ENCODE results near the gene DNER. TPM values are rescaled to one million over a fixed set of nuclear protein-coding genes. Genes with fewer than 3 reads are reported as not detected.

Gene DNER
- total and polyA plus RNA-seq, 8 donors = 0.06 to 2.4 (median 1.9) TPM

DNA sequence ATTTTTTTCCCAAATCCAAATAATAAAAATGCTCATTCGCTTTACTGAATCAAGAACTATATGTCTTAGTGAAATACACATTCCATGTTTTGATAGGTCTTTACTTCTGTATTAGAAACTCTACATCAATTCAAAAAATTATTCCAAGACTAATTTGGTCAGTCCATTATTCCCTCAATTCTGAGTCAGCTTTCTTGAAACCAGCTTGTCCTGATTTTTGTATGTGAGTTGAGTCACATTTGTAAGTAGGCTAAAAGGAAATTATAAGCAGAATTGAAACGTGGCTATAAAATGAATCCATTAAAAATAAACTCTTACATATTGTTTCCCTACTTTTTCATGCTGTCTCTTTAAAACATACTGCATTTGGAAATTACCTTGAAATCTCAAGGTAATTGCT, 113.0 kb downstream of the DNER start:
- H3K9me3 ChIP-seq = no peaks in the 10 kb centered on the region
- no peaks in the 10 kb centered on the region for H3K4me1 ChIP-seq
- TF ChIP-seq, protein P1, sequence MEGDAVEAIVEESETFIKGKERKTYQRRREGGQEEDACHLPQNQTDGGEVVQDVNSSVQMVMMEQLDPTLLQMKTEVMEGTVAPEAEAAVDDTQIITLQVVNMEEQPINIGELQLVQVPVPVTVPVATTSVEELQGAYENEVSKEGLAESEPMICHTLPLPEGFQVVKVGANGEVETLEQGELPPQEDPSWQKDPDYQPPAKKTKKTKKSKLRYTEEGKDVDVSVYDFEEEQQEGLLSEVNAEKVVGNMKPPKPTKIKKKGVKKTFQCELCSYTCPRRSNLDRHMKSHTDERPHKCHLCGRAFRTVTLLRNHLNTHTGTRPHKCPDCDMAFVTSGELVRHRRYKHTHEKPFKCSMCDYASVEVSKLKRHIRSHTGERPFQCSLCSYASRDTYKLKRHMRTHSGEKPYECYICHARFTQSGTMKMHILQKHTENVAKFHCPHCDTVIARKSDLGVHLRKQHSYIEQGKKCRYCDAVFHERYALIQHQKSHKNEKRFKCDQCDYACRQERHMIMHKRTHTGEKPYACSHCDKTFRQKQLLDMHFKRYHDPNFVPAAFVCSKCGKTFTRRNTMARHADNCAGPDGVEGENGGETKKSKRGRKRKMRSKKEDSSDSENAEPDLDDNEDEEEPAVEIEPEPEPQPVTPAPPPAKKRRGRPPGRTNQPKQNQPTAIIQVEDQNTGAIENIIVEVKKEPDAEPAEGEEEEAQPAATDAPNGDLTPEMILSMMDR (IDR thresholded peaks at IDR 0.05) = no peak
- no peaks in the 10 kb centered on the region for H3K27me3 ChIP-seq
- ATAC-seq = no peak
- intact Hi-C loops (cut with DNase I) = no loop called here
- no peak overlapping the region for H3K4me3 ChIP-seq
- H3K27ac ChIP-seq = no peak overlapping the region
- DNase-seq = no peak
- no peaks in the 10 kb centered on the region for H3K36me3 ChIP-seq

DNA sequence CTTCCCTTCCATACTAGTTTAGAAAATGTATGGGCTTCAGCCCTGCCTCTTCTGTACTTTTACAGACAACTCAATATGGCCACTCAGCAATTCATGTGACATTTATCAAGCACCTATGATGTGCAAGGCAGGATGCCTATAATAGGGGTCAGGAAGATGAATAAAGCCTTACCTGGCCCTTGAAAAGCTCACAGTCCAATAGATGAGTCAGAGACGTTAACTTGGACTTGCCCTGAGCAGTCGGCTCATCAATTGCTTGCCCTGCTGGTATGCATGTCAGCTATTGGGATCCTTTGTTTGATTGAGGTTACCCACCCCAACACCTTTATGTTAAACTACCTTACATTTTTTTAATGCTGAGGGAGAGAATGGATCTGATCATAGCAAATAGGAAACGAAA, 116.1 kb downstream of the DNER start:
- DNase-seq (no peak), ATAC-seq (no peak)
- Histone ChIP-seq H3K27me3 (no peaks in the 10 kb centered on the region), H3K4me1 (no peaks in the 10 kb centered on the region), H3K9me3 (no peaks in the 10 kb centered on the region), H3K36me3 (no peaks in the 10 kb centered on the region), H3K4me3 (no peak overlapping the region), H3K27ac (no peak overlapping the region)
- TF ChIP-seq, protein P1 (IDR thresholded peaks at IDR 0.05) = no peak
- intact Hi-C loops (cut with DNase I) = no loop called here

DNA sequence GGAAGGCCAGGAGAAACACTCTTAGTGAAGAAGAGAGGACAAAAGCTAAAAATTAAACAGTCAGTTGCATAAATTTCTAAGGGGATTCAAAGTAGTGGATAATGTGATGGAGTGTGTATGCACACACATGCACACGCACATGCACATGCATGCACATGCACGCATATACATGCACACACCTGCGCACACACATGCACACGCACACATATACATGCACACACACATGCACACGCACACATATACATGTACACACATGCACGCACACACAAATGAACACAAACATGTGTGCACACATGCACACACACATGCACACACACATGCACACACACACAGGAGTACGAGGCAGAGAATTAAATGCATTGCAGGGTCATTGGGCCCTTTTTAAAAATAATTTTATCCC, 117.6 kb downstream of the DNER start:
- no peak overlapping the region for H3K4me3 ChIP-seq
- no peaks in the 10 kb centered on the region for H3K27me3 ChIP-seq
- ATAC-seq = no peak
- no peaks in the 10 kb centered on the region for H3K9me3 ChIP-seq
- no peaks in the 10 kb centered on the region for H3K36me3 ChIP-seq
- TF ChIP-seq, protein P1 (IDR thresholded peaks at IDR 0.05) = no peak
- intact Hi-C loops (cut with DNase I) = no loop called here
- no peak overlapping the region for H3K27ac ChIP-seq
- no peaks in the 10 kb centered on the region for H3K4me1 ChIP-seq
- no peak for DNase-seq

DNA sequence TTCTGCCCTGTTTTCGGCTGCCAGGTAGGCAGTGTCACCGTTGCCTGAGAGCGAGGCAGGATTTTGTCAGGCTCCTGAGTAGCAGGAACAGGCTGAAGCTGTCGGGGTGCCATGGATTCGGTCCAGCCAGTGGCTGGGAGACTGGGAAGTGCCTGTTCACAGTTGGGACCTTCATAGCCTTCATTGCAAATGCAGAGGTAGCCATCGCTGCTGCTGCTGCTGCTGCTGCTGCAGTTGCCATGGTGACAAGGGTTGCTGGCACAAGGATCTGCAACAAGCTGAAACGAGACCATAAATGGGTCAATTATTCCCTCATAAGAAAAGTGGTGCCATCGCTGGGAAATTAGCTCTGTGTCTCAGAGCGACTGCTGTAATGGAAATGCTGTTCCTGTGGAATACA, 122.7 kb downstream of the DNER start:
- no peaks in the 10 kb centered on the region for H3K4me1 ChIP-seq
- H3K4me3 ChIP-seq = no peak overlapping the region
- intact Hi-C loops (cut with DNase I) = no loop called here
- TF ChIP-seq, protein P1 (IDR thresholded peaks at IDR 0.05) = no peak
- ATAC-seq (no peak), DNase-seq (no peak)
- no peaks in the 10 kb centered on the region for H3K27me3 ChIP-seq
- no peaks in the 10 kb centered on the region for H3K9me3 ChIP-seq
- no peaks in the 10 kb centered on the region for H3K36me3 ChIP-seq
- H3K27ac ChIP-seq = no peak overlapping the region

DNA sequence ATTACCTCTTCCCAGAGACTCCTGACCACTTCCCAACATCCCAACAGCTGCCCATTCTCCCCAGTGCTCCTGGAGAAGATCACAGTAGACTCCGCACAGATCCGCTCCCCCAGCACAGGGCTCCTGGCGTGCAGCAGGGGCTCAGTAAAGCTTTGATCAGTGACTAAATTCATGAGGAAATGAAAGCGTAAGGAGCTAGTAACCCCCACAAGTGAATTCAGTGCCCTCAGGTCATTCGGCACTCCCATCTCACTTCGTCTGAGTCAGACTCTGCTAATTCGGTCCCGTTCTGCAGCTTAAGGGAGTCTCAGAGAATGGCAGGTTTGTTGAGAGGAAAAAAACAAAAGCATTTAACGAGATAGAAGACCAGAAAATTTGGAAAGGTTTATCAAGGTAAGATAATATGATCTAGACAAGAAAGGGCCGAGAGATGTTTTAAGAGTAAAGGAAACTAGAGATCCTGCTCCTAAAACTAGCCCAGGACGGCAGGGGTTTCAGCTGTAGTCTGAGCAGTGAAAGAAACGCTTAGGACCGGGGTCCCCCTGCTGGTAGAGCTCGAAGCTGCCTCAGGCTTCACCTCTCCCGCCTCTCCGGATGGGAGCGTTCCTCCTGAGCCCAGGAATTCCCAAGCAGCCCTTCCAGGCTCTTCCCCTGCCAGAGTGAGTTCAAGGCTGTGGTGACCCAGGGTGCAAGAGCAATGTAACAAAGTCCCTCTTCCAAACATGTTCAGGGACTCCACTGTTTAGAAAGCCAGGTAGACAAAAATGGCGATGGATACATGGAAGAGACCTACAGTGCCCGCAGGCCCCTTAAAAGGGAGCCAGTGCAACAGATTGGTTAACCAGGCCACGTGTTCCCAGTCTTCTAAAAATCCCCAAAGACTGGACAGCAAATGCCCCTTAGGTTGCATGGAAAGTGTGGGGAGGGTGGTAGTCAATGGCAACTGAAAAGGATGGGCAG, 127.3 kb downstream of the DNER start:
- peak; percentile 100 for ATAC-seq
- Histone ChIP-seq H3K4me1 (no peaks in the 10 kb centered on the region), H3K27ac (no peak overlapping the region), H3K9me3 (no peaks in the 10 kb centered on the region), H3K27me3 (no peaks in the 10 kb centered on the region), H3K4me3 (peak overlapping the region in 1 of 2 donors; percentile 6), H3K36me3 (no peaks in the 10 kb centered on the region)
- TF ChIP-seq, protein P1 (IDR thresholded peaks at IDR 0.05) = peak; percentile 72 to 80
- intact Hi-C loops (cut with DNase I) = loop anchor here in 1 of 2 donors (5.0 to 10.0 kb wide), 2 partner anchors 242 to 455 kb away; no protein-coding TSS in a partner anchor
- DNase-seq = peak; percentile 70 to 87 (median 79)
